NB4 (cell line): Measurements from ENCODE around the gene ACAT2.
"Not testable (repeated sequence)": the region's sequence is repeated elsewhere in the genome, so short reads cannot be mapped to it uniquely, and the experiment has no call there.

ENCODE experiments used
- CTCF ChIP-seq: IDR thresholded peaks from one replicate; pipeline ENCODE4 v1.5.1; 2012; ENCODE audit warnings: low read depth, low read length
- POLR2A ChIP-seq: IDR thresholded peaks from 2 replicates; pipeline ENCODE4 v1.6.1; 2011; ENCODE audit warnings: mild to moderate bottlenecking; ENCODE audit not compliant: insufficient read length; ENCODE audit errors: extremely low read depth

- TF ChIP-seq CTCF, POLR2A: not testable (repeated sequence)
Measured at GRCh38 chr6:159748127-159748526, 13.7 kb upstream of the ACAT2 start.
